Fibroblast of pulmonary artery (primary cell): ENCODE measurements around the gene NCF4.

Experiments
- DNase-seq: peaks from one replicate; pipeline ENCODE4 v3.0.0-alpha.2; 2010; ENCODE audit warnings: low read depth
- H3K4me3 ChIP-seq: replicated peaks from 2 replicates; pipeline ENCODE4 v1.5.1; 2011; ENCODE audit warnings: low read depth, mild to moderate bottlenecking, control low read depth, low read length, moderate library complexity
- CTCF ChIP-seq: IDR thresholded peaks from 2 replicates; pipeline ENCODE4 v1.5.1; 2011; ENCODE audit warnings: mild to moderate bottlenecking, control low read depth, low read length, inconsistent platforms; ENCODE audit errors: missing control alignments

The NCF4 gene

GRCh38 chr22:36817525-36817848, 43.3 kb upstream of the NCF4 start:
- no peak overlapping the region for H3K4me3 ChIP-seq
- DNase-seq, result no peak
- no peak for TF ChIP-seq CTCF

- TF ChIP-seq CTCF, result no peak
- no peak for DNase-seq
- H3K4me3 ChIP-seq, result no peak overlapping the region
Measured at GRCh38 chr22:36818010-36818642, 42.7 kb upstream of the NCF4 start.

GRCh38 chr22:36819112-36819511, 41.7 kb upstream of the NCF4 start:
- DNase-seq, result no peak
- TF ChIP-seq CTCF, result no peak
- H3K4me3 ChIP-seq, result no peak overlapping the region

GRCh38 chr22:36822581-36822980, 38.2 kb upstream of the NCF4 start:
- no peak for TF ChIP-seq CTCF
- no peak overlapping the region for H3K4me3 ChIP-seq
- no peak for DNase-seq

GRCh38 chr22:36823186-36823839, 37.5 kb upstream of the NCF4 start:
- no peak overlapping the region for H3K4me3 ChIP-seq
- no peak for TF ChIP-seq CTCF
- DNase-seq, result peak; percentile 8

GRCh38 chr22:36824655-36825054, 36.2 kb upstream of the NCF4 start:
- H3K4me3 ChIP-seq, result no peak overlapping the region
- no peak for TF ChIP-seq CTCF
- no peak for DNase-seq

- DNase-seq, result no peak
- no peak overlapping the region for H3K4me3 ChIP-seq
- no peak for TF ChIP-seq CTCF
Measured at GRCh38 chr22:36826262-36826661, 34.5 kb upstream of the NCF4 start.
